Activated CD4-positive, alpha-beta T cell treated with anti-CD3 and anti-CD28 coated beads for 4 hours (primary cell): ENCODE measurements around the gene KHDC4.
A peak's percentile ranks its signal among the peaks of the same experiment; 100 is the strongest.
"Not testable (repeated sequence)": the region's sequence is repeated elsewhere in the genome, so short reads cannot be mapped to it uniquely, and the experiment has no call there.

Source experiments
- DNase-seq, 2 donors: peaks; one replicate each; pipeline ENCODE4 v3.0.0-alpha.2; 2020

KHDC4 gene

DNA sequence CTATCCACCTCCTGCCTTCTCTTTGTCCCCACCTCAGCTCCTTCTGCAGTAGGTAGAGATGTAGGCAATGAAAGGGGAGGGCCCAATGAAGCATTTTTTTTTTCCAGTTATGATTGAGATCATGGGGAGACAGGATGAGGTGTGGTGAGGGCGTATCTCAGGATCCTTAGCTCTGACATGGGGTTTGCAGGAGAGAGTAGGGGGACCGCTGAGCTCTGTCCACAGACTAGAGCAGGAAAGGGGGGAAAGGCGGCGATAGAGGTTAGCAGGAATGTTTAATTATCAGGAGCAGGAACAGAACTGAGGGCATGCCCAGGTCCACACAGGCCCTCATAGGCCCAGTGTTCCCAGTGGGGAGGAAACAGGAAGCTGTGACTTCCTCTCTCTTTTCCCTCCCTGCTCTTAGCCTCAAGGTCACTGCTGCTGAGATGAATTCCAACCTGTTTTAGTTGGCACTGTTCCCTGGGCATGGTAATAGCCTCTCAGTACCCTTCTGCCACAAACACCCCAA is 6.3 kb upstream of the KHDC4 start:
- no peak for DNase-seq

DNA sequence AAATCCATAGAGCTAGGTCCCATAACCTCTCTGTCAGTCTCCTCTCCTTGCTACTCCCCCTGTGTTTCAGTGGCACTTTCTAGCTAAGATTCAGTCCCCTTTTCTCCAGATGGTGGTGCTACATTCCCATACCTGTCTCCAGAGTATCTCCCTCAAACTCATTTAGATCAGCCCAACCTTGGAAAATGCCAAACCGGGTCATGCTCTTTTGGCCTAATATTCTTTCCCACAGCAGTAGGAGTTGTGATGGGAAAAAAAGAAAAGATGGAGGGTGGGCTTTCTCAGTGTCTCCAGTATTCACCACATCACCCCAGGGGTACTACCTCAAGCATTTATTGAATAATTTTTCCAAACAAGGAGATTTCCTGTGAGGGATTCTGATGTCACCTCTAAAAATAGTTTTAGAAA is 4.0 kb upstream of the KHDC4 start:
- DNase-seq, result peak in 1 of 2 donors; percentile 34

DNA sequence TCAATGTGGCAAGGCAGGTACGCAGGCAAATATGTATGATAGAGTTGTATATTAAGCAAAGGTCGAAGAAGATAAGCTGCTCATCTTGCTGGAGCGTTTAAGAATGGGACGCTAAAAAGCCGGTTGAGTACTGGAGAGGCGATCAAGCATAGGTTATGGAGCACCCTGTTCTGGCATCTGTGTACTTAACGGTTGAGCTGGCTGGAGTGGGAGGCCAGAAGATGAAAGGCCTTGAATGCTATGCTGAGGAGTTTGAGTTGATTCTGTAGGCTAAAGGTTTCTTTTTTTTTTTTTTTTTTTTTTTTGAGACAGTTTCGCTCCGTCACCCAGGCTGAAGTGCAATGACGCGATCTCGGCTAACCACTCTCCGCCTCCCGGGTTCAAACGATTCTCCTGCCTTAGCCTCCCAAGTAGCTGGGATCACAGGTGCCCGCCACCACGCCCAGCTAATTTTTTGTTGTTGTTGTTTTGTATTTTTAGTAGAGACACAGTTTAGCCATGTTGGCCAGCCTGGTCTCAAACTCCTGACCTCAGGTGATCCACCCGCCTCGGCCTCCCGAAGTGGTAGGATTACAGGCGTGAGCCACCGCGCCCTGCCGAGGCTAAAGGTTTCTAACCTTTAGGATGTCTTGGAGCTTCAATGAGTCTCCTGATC is 850 bp upstream of the KHDC4 start:
- no peak for DNase-seq

DNA sequence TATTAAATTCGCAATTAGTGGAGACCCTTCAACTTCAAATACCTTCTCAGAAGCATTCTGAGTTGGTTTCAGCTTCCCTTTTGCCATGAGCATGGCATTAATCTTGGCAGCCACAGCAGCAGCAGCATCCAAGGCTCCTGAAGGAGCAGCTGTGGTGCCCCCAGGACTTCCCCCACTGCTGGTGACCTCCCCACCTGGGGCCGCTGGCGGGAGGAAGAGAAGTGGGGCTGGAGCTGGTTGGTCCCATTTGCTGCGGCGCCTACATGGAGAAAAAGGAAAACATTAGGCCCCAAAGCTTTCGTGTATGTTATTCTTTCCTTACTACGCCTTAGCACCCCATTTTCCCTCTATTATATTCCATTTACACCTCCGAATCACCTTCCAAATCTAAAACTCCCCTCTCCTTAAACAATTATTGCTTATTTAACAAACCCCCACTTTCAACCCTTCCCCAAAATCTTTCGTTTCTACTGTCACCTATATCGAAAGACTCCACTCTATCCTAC is 569 bp downstream of the KHDC4 start:
- no peak for DNase-seq

GRCh38 chr1:155932487-155932886 is 1.7 kb downstream of the KHDC4 start:
- DNase-seq, result no peak

GRCh38 chr1:155932081-155932480 is 2.1 kb downstream of the KHDC4 start:
- DNase-seq, result no peak

DNA sequence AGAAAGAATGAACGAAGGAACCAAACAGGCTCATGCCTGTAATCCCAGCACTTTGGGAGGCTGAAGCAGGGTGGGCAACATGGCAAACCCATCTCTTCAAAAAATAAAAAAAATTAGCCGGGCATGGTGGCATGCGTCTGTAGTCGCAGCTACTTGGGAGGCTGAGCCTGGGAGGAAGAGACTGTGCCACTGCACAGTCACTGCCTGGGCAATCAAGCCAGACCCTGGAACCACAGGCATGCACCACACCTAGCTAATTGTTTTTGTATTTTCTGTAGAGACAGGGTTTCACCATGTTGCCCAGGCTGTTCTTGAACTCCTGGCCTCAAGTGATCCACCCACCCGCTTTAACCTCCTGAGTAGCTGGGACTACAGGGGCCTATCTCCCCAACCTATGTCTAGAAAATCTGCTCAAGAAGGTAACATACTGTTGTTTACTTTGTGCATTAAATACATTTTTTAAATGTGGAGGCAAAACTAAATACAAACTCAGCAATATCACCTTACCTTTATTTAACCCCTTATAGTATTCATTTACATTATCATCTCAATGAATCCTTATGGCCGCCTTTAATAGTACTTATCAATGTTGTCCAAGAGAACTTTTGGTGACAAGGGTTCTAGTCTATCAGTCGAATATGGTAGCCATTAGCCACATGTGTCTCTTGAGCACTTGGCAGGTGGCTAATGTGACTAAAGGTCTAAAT is 2.7 kb downstream of the KHDC4 start:
- no peak for DNase-seq

DNA sequence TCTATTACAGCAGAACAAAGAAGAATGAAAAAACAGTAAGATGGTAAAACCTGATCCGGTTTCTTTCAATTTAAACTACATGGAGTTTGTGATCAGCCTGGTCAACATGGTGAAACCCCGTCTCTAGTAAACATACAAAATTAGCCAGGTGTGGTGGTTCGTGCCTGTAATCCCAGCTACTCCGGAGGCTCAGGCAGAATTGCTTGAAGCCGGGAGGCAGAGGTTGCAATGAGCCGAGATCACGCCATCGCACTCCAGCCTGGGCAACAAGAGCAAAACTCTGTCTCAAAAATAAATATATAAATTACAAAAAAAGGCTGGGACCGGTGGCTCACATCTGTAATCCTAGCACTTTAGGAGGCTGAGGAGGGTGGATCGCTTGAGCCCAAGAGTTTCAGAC is 3.5 kb downstream of the KHDC4 start:
- not testable (repeated sequence) for DNase-seq

GRCh38 chr1:155929057-155929456 is 5.2 kb downstream of the KHDC4 start:
- DNase-seq, result no peak

DNA sequence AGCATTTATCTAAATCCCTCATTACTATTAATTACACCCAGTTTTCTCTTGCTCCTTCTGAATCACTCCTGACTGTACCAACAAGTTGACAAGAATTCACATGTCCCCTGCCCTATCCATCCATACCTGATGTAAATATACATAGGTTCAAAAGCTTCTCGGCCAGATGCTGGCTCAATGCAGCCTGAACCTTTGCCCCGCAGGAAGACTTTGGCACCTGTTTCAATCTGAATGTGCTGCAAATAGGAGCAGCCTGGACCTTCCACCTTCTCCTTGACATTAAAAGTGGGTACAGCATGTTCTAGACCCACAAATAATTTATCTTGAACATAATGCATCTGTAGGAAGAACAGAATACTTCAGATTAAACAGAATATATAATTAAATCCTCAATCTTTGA is 8.7 kb downstream of the KHDC4 start:
- DNase-seq, result no peak

GRCh38 chr1:155920717-155921116 is 13.5 kb downstream of the KHDC4 start:
- DNase-seq, result no peak

DNA sequence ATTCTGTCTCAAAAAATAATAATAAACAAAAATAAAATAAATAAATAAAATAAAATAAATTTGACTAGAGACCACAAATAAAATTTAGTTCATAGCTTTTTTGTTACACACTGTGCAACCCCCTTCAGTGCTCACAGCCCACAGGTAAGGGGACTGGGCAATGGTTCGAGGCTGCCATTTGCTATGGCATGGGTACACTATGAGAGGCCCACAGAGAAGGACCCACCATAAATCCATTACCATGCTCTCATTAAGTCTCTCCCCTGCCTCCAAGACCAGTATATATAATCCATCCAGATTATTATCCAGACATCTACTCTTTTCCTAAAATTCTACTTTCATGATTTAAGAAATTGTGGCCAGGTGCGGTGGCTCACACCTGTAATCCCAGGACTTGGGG is 14.4 kb downstream of the KHDC4 start:
- no peak for DNase-seq

GRCh38 chr1:155918660-155919059 is 15.6 kb downstream of the KHDC4 start:
- DNase-seq, result no peak

GRCh38 chr1:155913969-155914757 is 20.1 kb downstream of the KHDC4 start:
- DNase-seq, result no peak

DNA sequence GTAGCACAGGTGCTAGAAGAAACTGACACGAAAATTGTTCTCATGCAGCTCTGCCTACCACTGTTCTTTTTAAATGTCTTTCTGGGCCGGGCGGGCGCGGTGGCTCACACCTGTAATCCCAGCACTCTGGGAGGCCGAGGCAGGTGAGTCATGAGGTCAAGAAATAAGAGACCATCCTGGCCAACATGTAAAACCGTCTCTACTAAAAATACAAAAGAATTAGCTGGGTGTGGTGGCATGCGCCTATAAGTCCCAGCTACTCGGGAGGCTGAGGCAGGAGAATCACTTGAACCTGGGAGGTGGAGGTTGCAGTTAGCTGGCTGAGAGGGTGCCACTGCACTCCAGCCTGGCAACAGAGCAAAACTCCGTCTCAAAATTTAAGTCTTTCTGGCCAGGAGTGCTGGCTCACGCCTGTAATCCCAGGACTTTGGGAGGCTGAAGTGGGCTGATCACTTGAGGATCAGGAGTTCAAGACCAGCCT is 22.1 kb downstream of the KHDC4 start:
- DNase-seq, result no peak

GRCh38 chr1:155911156-155912055 is 22.8 kb downstream of the KHDC4 start, which contains the start of gene RIT1:
TSS of gene RIT1 (minus strand) at chr1:155911349. CDS start at chr1:155910761, 588 bp downstream.
- DNase-seq, result peak; percentile 81 to 83

DNA sequence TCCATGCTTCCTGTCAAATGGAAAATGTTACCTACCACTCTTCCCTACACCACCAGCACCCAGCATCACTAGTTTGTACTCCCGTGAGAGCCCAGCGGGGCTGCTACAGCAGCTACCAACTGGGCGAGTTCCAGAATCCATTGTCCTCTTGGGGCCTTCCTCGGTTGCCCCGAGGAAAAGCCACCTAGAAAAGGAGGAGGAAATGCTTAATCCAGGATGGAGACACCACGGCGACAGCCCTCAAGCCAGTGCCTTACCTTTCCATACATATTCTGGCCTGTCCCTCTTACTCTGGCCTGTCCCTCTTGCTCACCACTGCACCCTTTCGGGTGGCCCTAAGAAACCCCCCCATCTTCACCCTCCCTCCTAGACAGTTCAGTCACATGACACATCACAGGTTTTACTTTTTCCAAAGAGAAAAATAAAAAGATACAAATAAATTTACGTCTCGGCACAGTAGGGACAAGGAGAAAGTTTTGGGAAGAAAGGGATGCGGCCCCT is 23.5 kb downstream of the KHDC4 start:
- no peak for DNase-seq

DNA sequence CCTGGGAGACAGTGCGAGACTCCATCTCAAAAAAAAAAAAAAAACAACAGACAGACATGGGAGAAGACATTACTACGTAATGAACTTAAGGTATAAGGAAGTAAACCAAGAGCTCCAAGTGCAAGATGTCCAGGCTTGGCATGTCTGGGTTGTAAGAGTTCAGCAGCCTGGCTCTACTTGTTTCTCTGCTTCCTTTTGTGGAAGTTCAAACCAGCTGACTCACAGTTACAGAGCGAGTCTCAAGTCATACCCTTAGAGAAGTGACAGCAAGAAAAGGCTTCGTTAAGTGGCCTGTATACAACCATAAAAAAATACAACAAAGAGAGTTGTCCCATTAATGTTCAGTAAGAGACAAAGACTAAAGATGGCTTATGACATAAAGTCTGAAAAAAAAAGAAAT is 24.3 kb downstream of the KHDC4 start:
- peak in 1 of 2 donors; percentile 12 for DNase-seq

- no peak for DNase-seq
Measured at GRCh38 chr1:155904261-155904660, 30.0 kb downstream of the KHDC4 start.

GRCh38 chr1:155900161-155900560 is 34.1 kb downstream of the KHDC4 start:
- DNase-seq, result no peak

GRCh38 chr1:155899683-155900082 is 34.5 kb downstream of the KHDC4 start:
- DNase-seq, result no peak

DNA sequence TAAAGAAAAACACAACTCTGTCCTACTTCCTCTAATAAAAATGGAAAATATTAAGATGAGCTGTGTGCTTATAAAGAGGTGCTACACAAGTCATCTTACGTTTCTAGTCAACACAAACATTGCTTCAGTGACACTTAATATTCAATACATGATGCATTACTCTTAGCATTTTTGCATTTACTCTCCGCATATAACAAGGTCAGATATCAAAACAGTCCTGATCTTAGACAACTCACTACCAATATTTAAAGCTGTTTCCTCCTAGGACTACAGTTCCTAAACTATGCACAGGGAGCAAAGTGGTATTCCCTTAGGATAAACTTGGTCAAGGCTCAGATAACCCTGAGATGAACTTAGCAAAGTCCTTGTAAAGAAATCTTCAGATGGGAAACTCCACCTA is 35.3 kb downstream of the KHDC4 start:
- DNase-seq, result no peak
